HG02852 (cell line): ENCODE results near the gene TAF4B.
"Not testable (repeated sequence)": the region's sequence is repeated elsewhere in the genome, so short reads cannot be mapped to it uniquely, and the experiment has no call there.

Experiments
- ATAC-seq: cut with Tn5 transposase; IDR thresholded peaks from one replicate; pipeline ENCODE4 v1.9.1; 2021; ENCODE audit warnings: mild to moderate bottlenecking, moderate library complexity; ENCODE audit not compliant: unreplicated experiment

TAF4B gene, protein sequence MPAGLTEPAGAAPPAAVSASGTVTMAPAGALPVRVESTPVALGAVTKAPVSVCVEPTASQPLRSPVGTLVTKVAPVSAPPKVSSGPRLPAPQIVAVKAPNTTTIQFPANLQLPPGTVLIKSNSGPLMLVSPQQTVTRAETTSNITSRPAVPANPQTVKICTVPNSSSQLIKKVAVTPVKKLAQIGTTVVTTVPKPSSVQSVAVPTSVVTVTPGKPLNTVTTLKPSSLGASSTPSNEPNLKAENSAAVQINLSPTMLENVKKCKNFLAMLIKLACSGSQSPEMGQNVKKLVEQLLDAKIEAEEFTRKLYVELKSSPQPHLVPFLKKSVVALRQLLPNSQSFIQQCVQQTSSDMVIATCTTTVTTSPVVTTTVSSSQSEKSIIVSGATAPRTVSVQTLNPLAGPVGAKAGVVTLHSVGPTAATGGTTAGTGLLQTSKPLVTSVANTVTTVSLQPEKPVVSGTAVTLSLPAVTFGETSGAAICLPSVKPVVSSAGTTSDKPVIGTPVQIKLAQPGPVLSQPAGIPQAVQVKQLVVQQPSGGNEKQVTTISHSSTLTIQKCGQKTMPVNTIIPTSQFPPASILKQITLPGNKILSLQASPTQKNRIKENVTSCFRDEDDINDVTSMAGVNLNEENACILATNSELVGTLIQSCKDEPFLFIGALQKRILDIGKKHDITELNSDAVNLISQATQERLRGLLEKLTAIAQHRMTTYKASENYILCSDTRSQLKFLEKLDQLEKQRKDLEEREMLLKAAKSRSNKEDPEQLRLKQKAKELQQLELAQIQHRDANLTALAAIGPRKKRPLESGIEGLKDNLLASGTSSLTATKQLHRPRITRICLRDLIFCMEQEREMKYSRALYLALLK

DNA sequence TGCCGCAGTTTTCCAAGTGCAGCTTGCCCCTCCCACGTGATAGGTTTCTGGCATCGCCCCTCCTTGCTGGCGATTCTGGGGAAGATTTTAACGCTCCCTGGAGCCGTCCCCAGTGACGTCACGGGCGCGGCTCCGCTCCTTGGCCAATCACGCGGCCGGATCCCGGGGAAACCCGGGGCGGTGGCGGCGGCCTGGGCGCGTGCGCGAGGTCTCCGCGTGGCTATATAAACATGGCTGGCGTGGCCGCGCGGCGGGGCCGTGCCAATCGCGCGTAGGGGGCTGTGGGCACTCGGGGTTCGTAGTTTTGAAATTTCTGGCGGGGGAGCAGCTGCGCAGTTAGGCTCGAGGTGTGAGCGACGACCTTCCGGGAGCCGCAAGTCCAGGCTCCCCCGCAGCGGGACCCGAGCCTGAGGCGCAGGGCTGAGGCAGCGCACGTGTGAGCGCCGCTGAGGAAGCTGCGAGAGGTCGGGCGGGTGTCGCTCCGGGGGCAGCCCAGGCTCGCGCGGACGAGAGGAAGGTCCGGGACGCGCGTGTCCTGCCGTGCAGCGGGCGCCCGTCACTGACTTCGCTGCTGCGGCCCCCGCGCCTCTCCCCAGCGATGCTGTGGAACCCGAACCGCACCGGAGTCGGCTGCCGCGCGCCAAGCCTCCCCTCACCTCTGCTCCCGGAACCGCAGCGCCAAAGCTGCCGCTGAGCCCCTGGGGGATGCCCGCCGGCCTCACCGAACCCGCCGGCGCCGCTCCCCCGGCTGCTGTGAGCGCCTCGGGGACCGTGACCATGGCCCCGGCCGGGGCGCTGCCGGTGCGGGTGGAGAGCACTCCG lies at the start of gene TAF4B:
TAF4B (plus strand) TSS at position 217 of the 822 bp plus-strand sequence; CDS start at position 706, 489 bp downstream.
- ATAC-seq = peak; percentile 83

DNA sequence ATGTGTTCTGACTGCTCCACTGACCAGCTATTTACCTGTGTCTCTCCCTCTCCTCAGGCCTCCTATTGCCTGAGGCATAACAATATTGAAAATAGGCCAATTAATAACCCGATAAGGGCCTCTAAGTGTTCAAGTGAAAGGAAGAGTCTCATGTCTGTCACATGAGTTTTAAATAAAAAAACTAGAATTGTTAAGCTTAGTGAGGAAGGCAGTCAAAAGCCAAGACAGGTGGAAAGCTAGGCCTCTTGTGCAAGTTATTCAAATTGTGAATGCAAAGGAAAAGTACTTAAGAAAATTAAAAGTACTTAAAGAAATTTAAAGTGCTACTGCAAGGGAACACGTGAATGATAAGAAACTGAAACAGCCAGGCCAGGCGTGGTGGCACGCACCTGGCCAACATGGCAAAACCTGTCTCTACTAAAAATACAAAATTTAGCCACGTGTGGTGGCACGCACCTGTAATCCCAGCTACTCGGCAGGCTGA lies 44.9 kb upstream of the TAF4B start:
- ATAC-seq = peak; percentile 63

DNA sequence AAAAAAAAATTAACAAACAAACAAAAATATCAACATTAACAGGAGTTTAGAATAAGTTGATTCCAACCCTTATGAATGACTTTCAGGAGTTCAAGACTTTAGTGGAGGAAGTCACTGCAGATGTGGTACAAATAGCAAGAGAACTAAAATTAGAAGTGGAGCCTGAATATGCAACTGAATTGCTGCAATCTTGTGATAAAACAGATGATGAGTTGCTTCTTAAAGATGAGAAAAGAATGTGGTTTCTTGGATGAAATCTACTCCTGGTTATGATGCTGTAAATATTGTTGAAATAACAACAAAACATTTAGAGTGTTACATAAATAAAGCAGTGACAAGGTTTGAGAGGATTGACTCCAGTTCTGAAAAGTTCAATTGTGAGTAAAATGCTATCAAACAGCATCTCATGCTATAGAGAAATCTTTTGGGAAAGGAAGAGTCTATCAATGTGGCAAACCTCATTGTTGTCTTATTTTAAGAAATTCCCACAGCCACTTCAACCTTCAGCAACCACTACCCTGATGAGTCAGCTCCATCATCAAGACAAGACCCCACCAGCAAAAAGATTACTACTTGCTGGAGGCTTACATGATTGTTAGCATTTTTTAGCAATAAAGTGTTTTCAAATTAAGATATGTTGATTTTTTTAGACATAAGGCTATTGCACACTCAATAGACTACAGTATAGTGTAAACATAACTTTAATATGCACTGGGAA lies 42.7 kb upstream of the TAF4B start:
- no peak for ATAC-seq

DNA sequence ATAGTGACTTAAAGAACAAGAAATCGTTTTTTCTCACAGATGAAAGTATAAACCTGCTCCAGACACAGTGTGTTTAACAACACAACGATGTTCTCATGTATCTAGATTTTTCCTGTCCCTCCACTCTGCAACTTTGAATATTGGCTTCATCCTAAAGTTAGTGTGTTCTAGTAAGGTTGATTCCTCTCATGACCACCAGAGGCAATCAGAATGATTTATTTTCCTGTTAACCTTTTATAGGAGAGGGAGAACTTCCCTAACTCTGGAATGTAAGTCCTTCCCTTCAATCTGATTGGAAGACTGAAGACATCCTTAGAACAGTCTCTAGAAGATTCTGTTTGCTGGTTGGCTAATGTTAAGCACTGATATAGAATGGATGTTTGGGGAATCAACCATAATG lies 41.0 kb upstream of the TAF4B start:
- ATAC-seq = no peak

DNA sequence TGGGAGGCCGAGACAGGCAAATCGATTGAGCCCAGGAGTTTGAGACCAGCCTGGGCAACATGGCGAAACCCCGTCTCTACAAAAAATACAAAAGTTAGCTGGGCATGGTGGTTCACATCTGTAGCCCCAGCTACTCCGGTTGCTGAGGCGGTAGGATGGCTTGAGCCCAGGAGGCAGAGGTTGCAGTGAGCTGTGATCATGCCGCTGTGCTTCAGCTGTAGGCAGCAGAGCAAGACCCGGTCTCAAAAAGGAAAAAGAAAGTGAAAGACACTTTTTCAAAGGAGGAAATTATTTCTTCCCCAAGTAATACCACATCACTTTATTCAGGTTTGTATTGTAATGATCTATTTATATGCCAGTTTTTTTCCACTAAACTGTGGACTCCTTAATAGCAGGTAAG lies 35.7 kb upstream of the TAF4B start:
- ATAC-seq = peak; percentile 87

DNA sequence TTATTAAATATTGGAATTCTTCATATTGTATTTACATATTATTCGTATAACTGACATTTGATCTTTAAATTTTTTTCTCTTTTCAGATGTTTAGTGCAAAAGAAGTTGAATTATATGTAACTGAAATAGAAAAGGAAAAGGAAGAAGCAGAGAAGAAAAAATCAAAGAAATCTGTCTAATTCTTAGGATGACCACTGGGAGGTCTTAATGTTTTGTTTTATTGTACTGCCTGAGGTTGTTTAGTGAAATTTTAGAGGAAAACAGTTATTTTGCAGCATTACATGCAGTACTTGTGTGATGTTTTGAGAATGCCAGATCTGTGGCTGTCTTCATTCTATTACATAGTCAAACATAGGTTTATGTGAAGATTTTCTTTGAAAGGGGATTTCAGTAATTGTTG lies 34.0 kb upstream of the TAF4B start:
- ATAC-seq = no peak

DNA sequence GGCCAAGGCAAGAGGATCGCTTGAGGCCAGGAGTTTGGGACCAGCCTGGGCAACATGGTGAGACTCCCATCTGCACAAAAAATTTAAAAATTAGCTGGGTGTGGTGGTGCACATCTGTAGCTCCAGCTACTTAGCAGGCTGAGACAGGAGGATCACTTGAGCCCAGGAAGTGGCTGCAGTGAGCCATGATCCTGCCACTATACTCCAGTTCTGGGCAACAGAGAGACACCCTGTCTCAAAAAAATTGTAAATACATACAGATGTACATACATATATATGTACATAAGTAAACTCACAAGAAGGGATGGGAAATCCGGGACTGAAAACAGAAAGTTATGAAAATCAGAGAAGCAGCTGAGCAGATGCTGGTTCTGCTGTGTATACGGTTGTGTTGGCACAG lies 29.6 kb upstream of the TAF4B start:
- ATAC-seq = no peak

DNA sequence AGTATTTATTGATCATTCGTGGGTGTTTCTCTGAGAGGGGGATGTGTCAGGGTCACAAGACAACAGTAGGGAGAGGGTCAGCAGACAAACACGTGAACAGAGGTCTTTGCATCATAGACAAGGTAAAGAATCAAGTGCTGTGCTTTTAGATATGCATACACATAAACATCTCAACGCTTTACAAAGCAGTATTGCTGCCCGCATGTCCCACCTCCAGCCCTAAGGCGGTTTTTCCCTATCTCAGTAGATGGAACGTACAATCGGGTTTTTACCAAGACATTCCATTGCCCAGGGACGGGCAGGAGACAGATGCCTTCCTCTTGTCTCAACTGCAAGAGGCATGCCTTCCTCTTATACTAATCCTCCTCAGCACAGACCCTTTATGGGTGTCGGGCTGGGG lies 24.2 kb upstream of the TAF4B start:
- ATAC-seq = not testable (repeated sequence)

DNA sequence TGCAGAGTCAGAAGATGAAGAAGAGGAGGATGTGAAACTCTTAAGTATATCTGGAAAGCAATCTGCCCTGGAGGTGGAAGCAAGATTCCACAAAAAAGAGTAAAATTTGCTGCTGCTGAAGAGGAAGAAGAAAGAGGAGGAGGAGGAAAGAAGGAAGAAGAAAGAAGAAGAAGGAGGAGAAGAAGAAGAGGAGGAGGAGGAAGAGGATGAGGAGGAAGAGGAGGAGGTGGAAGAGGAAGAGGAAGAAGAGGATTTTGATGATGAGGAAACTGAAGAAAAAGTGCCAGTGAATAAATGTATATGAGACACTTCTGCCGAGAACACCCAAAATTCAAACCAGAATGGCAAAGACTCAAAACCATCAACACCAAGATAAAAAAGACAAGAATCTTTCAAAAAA lies 20.9 kb upstream of the TAF4B start:
- ATAC-seq = no peak

DNA sequence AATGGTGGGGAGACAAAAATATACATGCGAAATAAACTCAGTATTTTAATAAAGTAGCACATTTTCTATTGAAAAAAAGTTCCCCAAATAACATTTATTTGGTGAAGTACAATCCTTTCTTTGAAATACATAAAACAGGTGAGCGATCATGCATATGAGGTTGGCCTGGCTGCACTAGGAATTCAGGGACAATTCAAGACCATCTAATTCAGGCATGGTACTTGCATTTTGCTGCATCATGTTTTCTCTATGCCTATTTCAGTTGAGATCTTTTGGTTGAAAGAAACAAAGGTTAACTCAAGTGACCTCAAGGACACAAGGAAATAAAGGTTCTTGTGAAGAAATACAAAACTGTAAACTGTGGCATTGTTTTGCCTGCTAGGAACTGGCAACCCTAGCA lies 19.8 kb upstream of the TAF4B start:
- no peak for ATAC-seq

DNA sequence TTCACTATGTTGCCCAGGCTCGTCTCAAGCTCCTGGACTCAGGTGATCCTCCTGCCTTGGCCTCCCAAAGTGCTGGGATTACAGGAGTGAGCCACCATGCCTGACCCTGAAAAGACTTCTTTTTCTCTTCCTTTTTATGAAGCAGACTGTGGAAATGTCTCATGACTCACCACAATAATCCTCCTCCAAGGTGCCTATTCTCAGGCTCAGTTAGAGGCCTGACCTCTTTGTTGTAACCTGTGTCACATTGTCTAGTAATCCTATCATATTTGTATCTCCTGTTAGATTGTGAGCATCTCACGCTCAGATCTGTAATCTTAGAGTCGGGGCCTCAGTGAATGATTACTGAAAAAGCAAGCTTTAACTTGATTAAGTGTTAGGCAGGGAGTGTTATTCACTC lies 18.3 kb upstream of the TAF4B start:
- no peak for ATAC-seq

DNA sequence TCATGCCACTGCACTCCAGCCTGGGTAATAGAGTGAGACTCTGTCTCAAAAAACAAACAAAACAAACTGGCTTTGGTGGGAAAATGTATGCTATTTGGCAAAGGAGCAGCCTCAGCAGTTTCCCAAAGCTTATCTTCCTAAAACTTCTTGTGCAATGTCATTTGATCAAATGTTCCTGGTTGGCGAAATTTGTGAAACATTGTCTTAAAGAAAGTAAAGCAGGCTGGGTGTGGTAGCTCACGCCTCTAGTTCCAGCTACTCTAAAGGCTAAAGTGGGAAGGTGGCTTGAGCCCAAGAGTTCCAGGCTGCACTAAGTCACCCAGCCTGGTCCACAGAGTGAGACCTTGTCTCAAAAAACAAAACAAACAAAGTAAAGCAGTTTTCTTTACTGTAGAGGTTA lies 17.3 kb upstream of the TAF4B start:
- ATAC-seq = no peak

DNA sequence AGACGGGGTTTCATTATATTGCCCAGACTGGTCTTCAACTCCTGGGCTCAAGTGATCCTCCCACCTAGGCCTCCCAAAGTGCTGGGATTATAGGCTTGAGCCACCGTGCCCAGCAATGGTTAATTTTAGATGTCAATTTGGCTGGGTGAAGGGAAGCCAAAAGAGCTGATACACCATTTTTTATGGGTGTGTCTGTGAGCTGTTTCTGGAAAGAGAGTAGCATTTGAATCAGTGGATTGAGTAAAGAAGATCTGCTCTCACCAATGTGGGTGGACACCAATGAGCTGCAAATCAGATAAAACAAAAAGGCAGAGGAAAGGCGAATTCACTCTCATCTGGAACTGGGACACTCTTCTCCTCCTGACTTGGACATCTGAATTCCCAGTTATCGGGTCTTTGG lies 16.1 kb upstream of the TAF4B start:
- no peak for ATAC-seq

DNA sequence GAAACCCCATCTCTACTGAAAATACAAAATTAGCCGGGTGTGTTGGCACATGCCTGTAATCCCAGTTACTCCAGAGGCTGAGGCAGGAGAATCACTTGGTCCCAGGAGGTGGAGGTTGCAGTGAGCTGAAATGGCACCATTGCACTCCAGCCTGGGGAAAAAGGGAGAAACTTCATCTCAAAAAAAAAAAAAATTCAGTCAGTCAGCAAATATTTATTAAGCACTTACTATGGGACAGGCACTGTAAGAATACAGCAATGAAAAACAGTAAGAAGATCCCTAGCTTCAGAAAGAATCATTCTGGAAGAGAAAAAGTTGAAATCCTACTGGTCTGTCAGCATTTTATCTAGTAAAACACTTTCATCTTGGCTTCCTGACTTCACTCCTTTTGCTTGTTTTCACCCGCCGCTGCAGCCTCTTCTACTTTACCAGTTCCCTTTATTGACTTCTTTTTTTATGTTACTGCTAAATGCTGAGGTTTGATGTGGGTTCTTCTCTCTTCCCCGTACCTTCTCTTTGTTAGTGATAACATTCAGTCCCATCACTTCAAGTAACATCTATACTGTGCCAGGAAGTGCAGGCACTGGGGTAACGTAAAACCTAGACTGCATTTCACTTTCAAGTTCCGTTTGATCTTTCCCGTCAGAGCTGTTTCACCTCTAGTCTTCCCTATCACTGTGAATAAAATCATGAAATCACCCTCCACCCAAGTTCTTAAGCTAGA lies 10.8 kb upstream of the TAF4B start:
- ATAC-seq = peak; percentile 95

DNA sequence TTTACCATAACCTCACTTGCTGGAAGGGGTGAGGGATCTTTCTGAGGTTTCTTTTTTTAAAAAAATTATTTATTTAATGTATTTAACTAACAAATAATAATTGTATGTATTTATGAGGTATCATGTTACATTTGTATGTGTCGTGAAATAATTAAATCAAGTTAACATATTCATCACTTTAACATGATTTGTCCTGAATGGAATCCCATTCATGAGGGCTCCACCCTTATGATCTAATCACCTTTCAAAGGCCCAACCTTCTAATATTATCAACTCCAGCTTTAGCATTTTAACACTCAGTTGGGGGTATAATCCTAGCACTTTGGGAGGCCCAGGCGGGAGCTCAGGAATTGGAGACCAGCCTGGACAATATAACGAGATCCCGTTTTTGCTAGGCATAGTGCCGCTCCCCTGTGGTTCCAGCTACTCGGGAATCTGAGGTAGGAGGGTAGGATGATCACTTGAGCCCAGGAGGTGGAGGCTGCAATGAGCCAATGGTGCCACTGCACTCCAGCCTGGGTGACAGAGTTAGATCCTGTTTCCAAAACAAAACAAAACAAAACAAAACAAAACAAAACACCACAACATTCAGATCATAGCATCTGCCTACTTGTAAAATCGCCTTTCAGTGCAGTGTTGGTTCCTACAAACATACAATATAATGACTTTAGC lies 1.1 kb upstream of the TAF4B start:
- ATAC-seq = no peak

DNA sequence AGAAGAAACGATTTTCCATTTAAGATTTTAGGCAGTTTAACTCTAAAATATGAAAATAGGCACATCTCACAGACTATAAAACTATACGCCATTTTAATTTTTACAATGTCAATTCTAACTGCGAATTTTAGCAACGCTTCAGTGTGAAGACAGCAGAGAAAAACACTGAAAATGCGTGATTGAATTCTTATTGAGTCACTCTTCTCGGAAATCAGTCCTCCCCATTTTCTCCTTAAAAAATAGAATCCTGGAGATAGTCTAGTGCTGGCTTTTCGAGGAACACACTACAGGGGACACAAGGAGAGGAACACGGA lies 373 bp upstream of the TAF4B start:
- ATAC-seq = no peak

DNA sequence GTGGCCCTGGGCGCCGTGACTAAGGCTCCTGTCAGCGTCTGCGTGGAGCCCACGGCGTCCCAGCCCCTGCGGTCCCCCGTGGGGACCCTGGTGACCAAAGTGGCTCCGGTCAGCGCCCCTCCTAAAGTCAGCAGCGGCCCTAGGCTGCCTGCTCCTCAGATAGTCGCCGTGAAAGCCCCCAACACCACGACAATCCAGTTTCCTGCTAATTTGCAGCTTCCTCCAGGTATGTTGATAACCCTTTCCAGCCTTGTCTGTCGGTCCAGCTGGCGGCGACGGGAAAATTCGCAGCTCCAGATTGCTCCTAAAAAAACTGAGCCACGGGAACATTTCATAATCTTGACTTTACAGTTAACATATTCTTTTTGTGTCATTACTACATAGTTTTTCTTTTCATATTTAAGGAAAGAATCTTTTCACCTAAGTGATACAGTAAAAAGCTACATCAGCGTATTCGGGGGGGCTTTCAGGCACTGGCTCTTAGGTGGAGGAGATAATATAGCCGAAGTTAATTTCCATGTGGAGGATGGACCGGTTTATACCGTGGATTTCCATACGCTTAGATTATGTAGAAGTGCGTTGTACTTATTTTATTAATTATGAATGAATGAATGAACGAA lies 916 bp downstream of the TAF4B start:
- peak; percentile 6 for ATAC-seq

DNA sequence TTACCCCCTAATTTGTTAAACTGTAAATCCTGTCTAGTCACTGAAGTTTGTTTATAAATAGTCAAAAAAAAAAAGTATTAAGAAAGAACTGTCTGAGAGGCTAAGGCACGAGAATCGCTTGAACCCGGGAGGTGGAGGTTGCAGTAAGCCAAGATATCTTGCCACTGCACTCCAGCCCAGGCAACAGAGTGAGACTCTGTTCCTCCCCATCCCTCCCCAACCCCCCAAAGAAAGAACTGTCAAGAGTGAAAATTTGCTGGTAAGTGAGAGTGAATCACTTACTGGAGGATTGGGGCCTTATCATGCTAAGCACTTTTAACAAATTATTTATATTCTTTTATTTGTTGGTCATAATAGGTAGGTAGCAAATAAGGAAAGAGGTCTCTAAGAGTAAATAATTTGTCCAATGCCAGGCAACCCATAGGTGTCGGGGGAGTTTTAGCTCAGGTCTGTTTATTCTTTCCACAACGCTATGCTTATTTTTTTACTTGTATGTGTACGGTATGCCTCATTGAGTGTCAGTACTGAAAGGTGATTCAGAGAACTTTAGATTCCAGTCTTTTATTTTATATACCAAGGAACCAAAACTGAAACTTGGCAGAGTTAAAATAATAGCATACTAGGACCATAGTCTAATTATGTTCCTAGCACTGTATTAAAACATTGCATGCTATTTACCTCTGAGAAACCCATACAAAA lies 2.5 kb downstream of the TAF4B start:
- no peak for ATAC-seq
